MM.1S (cell line): ENCODE measurements around the gene ARSA.

Experiments used
- CTCF ChIP-seq: fragments of 300-600 bp; sonication (generic); IDR thresholded peaks from 2 replicates; pipeline ENCODE4 v1.5.1; 2016; ENCODE audit warnings: antibody characterized with exemption, low read length, mixed read lengths
- EZH2 ChIP-seq: fragments of 300-600 bp; sonication (generic); optimal IDR thresholded peaks from 2 replicates; pipeline ENCODE3; 2017; ENCODE audit warnings: low read depth, mild to moderate bottlenecking, antibody characterized with exemption, low read length, mixed read lengths
- EZH2phosphoT487 ChIP-seq: fragments of 300-600 bp; sonication (generic); IDR thresholded peaks from 2 replicates; pipeline ENCODE4 v1.6.1; 2018; ENCODE audit warnings: antibody characterized with exemption, low read length

- no peak for TF ChIP-seq CTCF
- TF ChIP-seq EZH2 = no peak
- TF ChIP-seq EZH2phosphoT487 = no peak
Observed at GRCh38 chr22:50670513-50670912, 42.6 kb upstream of the ARSA start.
